BE2C (cell line): ENCODE data around the gene WARS2.

ENCODE experiments used
- DNase-seq: peaks from one replicate; pipeline ENCODE4 v3.0.0-alpha.2; 2020
- H3K27me3 ChIP-seq: fragments of 250-450 bp; sonication (Bioruptor Pico); 2 replicates; pipeline ENCODE4 v1.5.1; 2020; ENCODE audit warnings: mild to moderate bottlenecking
- H3K36me3 ChIP-seq: fragments of 250-450 bp; sonication (Bioruptor Pico); 2 replicates; pipeline ENCODE4 v1.5.1; 2020; ENCODE audit warnings: mild to moderate bottlenecking
- H3K4me1 ChIP-seq: fragments of 250-450 bp; sonication (Bioruptor Pico); 2 replicates; pipeline ENCODE4 v1.5.1; 2020
- H3K4me3 ChIP-seq: 2 replicates; pipeline ENCODE4 v1.5.1; 2011; ENCODE audit warnings: low read depth, low read length
- H3K9me3 ChIP-seq: fragments of 250-450 bp; sonication (Bioruptor Pico); 2 replicates; pipeline ENCODE4 v1.5.1; 2020
- TF ChIP-seq, protein P1 (sequence below): IDR thresholded peaks from 2 replicates; pipeline ENCODE4 v1.5.1; 2012; ENCODE audit warnings: mild to moderate bottlenecking, low read depth, low read length

The WARS2 gene

GRCh38 chr1:119143706-119144105 lies 3.3 kb upstream of the WARS2 start:
- Histone ChIP-seq H3K4me3 (no peak overlapping the region), H3K27me3 (no peaks in the 10 kb centered on the region), H3K36me3 (no peaks in the 10 kb centered on the region; the same call in none of the 2 replicates), H3K4me1 (no peaks in the 10 kb centered on the region), H3K9me3 (no peaks in the 10 kb centered on the region)
- DNase-seq = no peak
- TF ChIP-seq, protein P1, sequence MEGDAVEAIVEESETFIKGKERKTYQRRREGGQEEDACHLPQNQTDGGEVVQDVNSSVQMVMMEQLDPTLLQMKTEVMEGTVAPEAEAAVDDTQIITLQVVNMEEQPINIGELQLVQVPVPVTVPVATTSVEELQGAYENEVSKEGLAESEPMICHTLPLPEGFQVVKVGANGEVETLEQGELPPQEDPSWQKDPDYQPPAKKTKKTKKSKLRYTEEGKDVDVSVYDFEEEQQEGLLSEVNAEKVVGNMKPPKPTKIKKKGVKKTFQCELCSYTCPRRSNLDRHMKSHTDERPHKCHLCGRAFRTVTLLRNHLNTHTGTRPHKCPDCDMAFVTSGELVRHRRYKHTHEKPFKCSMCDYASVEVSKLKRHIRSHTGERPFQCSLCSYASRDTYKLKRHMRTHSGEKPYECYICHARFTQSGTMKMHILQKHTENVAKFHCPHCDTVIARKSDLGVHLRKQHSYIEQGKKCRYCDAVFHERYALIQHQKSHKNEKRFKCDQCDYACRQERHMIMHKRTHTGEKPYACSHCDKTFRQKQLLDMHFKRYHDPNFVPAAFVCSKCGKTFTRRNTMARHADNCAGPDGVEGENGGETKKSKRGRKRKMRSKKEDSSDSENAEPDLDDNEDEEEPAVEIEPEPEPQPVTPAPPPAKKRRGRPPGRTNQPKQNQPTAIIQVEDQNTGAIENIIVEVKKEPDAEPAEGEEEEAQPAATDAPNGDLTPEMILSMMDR = no peak

DNA sequence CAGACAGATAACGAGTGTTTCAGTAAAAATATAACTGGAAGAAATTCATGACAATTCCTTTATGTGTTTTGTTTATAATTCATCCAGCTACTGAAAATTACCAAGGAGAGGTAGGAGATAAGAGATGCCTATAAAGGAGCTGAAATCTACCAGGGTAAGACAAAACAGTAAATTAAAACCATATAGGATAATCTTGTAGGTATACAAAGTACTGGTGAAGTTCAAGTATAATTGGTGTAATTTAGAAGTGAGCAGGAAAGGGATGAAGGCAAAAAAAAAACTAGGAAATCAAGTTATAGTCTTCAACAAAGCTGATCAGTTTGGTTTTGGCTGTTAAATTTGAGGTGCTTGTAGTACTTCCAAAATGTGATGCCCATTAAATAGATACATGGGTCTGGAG lies 1.2 kb upstream of the WARS2 start:
- peak overlapping the region; percentile 83; the same call in 1 of the 2 replicates for H3K4me3 ChIP-seq
- no peaks in the 10 kb centered on the region for H3K9me3 ChIP-seq
- no peaks in the 10 kb centered on the region for H3K4me1 ChIP-seq
- DNase-seq = no peak
- no peaks in the 10 kb centered on the region; the same call in none of the 2 replicates for H3K36me3 ChIP-seq
- TF ChIP-seq, protein P1 = no peak
- H3K27me3 ChIP-seq = no peaks in the 10 kb centered on the region

DNA sequence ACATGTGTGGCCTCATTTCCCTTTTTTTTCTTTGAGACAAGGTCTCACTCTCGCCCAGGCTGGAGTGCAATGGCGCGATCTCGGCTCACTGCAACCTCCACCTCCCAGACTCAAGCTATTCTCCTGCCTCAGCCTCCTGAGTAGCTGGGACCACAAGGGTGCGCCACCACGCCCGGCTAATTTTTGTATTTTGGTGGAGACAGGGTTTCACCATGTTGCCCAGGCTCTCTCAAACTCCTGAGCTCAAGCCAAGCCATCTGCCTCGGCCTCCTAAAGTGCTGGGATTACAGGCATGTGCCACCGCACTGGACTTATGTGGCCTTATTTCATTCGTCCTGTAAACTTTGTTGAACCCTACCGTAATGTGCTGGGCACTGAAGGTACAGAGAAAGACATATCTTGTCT lies 569 bp upstream of the WARS2 start:
- Histone ChIP-seq H3K27me3 (no peaks in the 10 kb centered on the region), H3K36me3 (no peaks in the 10 kb centered on the region; the same call in 1 of the 2 replicates)
- DNase-seq = peak; percentile 39

DNA sequence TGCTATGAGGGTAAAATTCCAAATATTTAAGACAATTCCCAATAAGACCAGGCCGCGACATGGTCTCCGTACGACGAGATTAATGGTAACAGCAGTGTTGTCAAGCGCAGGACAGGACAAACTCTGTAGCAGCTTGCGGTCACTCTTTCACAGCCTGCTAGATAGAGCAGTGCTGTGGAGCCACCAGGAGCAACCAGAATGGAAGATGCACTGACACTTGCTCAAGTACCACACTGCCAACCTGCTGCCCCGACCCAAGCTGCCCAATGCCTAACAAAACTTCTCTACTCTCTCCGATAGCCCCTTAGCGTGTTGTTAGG lies 636 bp downstream of the WARS2 start:
- no peak for DNase-seq
- Histone ChIP-seq H3K27me3 (no peaks in the 10 kb centered on the region), H3K36me3 (no peaks in the 10 kb centered on the region; the same call in 1 of the 2 replicates), H3K4me1 (no peaks in the 10 kb centered on the region), H3K9me3 (no peaks in the 10 kb centered on the region), H3K4me3 (peak overlapping the region; percentile 83)
- TF ChIP-seq, protein P1 = peak; percentile 12; the same call in 1 of the 2 replicates

More for the DNA sequence above, 569 bp upstream of the WARS2 start:
- H3K9me3 ChIP-seq = no peaks in the 10 kb centered on the region
- TF ChIP-seq, protein P1 = peak; percentile 37; the same call in 1 of the 2 replicates
- H3K4me3 ChIP-seq = peak overlapping the region; percentile 83
- H3K4me1 ChIP-seq = no peaks in the 10 kb centered on the region

GRCh38 chr1:119139403-119139802 lies 1.1 kb downstream of the WARS2 start:
- TF ChIP-seq, protein P1 = no peak
- no peak for DNase-seq
- Histone ChIP-seq H3K4me3 (peak overlapping the region; percentile 83), H3K27me3 (no peaks in the 10 kb centered on the region), H3K9me3 (no peaks in the 10 kb centered on the region), H3K4me1 (no peaks in the 10 kb centered on the region), H3K36me3 (no peaks in the 10 kb centered on the region; the same call in 1 of the 2 replicates)

DNA sequence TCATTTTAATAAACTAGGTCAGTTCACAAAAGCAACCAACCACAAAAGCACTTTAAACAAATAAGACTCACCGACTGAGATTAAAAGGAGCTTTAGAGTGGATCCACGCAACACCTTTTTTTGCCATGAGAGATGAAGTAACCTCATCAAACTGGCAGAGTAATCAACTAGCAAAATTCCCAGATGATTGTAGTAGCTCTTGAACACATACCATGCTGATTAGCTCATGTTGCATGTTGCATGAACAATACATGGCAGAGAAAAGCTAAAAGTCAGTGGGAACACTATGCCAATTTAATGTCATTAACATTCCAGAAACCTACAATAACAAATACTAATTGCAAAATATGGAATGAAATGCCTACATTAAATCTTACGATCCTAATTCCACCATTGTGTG lies 4.1 kb downstream of the WARS2 start:
- TF ChIP-seq, protein P1 = no peak
- no peak for DNase-seq
- Histone ChIP-seq H3K36me3 (no peaks in the 10 kb centered on the region), H3K9me3 (no peaks in the 10 kb centered on the region), H3K4me3 (no peak overlapping the region), H3K4me1 (no peaks in the 10 kb centered on the region), H3K27me3 (no peaks in the 10 kb centered on the region)
